ENCODE data around the gene RAB44.
"Not testable (repeated sequence)": the region's sequence is repeated elsewhere in the genome, so short reads cannot be mapped to it uniquely, and the experiment has no call there.

RAB44 gene

DNA sequence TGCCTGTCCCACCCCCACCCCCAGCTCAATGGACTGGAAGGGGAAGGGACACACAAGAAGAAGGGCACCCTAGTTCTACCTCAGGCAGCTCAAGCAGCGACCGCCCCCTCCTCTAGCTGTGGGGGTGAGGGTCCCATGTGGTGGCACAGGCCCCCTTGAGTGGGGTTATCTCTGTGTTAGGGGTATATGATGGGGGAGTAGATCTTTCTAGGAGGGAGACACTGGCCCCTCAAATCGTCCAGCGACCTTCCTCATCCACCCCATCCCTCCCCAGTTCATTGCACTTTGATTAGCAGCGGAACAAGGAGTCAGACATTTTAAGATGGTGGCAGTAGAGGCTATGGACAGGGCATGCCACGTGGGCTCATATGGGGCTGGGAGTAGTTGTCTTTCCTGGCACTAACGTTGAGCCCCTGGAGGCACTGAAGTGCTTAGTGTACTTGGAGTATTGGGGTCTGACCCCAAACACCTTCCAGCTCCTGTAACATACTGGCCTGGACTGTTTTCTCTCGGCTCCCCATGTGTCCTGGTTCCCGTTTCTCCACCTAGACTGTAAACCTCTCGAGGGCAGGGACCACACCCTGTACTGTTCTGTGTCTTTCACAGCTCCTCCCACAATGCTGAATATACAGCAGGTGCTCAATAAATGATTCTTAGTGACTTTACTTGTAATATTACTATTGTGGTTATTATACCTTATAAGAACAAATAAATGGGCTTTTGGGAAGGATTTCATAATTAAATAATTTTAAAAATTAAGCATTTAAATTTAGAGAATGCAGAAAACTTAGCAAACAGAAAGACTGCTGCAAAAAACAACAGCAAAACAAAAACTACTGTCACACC lies 10.7 kb upstream of the RAB44 start:
- no peak for DNase-seq

DNA sequence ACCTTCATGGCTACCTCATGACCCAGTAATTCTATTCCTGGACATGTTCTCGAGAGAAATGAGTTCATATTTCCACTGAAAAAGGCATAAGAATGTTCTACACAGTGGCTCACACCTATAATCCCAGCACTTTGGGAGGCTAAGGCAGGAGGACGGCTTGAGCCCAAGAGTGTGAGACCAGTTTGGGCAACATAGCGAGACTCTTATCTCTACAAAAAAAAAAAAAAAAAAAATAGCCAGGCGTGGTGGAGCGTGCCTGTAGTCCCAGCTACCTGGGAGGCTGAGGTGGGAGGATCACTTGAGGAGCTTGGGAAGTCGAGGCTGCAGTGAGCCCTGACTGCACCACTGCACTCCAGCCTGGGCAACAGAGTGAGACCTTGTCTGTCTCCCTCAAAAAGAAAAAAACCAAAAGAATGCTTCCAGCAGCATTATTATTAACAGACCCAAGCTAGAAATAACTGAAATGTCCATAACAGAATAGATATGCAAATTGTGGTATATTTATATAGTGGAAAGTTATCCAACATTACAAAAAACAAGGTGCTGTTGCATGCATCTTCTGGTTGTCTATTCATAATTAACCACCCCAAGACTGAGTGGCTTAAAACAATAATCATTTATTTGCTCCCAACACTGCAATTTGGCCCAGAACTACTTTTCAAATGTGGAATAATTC lies 9.4 kb upstream of the RAB44 start:
- DNase-seq = no peak

DNA sequence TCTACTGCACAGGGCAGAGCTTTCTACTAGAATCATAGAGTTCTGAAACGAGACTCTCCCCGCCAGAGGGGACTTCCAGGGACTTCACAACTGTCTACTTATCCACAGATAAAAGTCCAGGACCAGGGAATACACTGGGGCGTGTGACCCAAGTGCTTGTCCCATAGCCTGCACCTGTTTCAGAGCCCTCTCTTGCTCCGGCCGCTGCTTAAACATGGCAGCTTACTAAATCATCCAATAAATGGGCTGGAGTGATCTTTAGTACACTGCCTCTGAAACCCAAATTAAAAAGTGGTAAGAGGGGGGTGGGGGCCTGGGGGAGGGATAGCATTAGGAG lies 8.9 kb upstream of the RAB44 start:
- DNase-seq = no peak

GRCh38 chr6:36691011-36691410 lies 6.6 kb upstream of the RAB44 start:
- no peak for DNase-seq

GRCh38 chr6:36691612-36692011 lies 6.0 kb upstream of the RAB44 start:
- no peak for DNase-seq

DNA sequence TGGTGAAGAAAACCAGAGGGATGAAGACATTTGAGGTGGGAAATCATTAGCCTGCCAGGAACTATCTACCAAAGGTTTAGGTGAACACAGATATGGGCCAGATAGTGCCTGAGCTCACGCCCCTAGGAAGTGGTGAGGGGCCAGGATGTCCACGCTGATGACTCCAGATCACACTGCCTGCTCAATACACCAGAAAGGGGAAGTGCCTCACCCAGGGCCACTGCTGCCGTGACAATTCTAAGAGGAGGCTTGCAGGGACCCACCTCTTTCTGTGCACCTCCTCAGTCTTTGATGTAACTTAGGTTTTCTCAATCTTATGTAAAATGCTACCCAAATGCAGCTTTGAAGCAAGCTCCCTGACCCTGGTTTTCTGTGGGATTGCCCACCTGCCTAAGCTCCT lies 5.4 kb upstream of the RAB44 start:
- DNase-seq = no peak

GRCh38 chr6:36692861-36693702 lies 4.5 kb upstream of the RAB44 start:
- DNase-seq = no peak

DNA sequence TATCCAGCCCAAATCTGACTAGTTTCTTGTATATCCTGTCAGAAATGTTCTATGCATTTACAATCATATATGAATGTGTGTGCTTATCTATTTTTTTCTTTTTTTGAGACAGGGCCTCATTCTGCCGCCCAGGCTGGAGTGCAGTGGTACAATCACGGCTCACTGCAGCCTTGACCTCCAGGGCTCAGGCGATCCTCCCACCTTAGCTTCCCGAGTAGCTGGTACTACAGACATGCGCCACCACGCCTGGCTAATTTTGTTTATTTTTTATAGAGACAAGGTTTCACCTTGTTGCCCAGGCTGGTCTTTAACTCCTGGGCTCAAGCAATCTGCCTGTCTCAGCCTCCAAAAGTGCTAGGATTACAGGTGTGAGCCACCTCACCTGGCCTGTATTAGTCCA lies 3.0 kb upstream of the RAB44 start:
- DNase-seq = no peak

DNA sequence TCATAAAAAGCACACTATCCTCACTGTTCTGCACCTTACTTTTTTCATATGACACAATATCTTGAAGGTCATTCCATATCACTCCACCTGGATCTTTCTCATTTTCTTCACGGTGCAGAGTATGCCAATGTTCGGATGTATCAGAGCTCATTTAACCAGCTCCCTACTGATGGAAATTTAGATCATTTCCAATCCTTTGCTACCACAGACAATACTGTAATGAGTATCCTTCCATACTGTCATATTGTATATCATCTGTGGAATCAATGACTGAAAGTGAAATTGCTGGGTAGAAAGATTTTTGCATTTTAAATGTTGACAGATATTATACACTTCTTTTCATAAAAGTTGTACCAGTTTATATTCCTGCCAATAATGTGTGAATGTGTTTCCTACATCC lies 2.2 kb upstream of the RAB44 start:
- DNase-seq = no peak

GRCh38 chr6:36698196-36698595 lies 570 bp downstream of the RAB44 start:
- no peak for DNase-seq

GRCh38 chr6:36698871-36699271 lies 1.2 kb downstream of the RAB44 start:
- DNase-seq = no peak

- no peak for DNase-seq
Observed at GRCh38 chr6:36699348-36699747, 1.7 kb downstream of the RAB44 start.

DNA sequence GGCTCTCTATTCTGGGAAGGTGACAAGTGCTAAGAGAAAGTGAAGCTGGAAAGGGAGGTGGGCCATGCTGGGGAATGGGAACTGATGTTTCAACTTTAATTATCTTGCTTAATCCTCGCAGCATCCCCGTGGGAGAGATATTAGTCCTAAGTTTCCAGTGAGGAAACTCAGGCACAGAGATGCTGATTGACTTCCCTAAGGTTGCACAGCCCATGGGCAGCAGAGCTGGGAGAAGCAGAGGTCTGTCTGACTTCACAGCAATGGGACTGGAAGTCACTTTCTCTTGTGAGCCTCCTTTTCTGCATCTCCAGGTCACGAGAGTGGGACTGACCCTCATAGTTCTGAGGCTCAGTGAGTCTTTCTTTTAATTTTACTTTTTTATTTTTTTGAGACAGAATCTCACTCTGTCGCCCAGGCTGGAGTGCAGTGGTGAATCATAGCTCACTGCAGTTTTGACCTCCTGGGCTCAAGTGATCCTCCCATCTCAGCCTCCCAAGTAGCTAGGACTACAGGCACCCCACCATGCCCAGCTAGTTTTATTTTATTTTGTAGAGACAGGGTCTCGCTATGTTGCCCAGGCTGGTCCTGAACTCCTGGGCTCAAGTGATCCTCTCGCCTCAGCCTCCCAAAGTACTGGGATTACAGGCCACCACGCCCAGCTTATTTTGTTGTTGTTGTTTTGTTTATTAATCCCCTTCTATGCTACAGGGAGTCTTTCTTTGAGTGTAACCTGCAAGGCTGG lies 2.6 kb downstream of the RAB44 start:
- no peak for DNase-seq

GRCh38 chr6:36700831-36701230 lies 3.2 kb downstream of the RAB44 start:
- DNase-seq = no peak

DNA sequence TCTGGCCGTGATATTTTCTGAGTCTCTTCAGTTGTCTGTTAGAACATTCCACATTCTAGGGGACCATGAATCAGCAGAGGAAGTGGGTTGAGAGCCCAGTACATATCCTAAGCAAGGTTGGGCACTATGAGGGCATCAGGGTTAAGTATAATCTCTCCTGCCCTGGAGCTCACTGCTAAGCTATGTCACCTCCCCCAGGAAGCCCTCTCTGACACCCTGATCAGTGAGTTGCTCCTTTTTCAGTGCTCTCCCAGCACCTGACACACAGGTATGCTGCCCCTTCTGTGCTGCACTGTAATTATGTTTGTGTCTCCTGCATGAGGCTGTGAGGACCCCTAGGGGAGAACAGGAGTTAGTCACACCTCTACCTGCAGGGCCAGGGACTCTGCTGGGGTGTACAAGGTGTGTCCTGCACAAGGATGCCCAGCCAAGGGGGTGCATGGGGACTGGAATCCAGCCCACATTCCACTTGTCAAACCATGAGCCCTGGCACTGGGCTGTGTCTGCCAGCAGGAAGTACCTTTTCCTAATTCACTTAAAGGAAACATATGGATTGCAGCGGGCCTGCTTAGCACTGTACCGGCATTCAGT lies 3.9 kb downstream of the RAB44 start:
- DNase-seq = no peak

DNA sequence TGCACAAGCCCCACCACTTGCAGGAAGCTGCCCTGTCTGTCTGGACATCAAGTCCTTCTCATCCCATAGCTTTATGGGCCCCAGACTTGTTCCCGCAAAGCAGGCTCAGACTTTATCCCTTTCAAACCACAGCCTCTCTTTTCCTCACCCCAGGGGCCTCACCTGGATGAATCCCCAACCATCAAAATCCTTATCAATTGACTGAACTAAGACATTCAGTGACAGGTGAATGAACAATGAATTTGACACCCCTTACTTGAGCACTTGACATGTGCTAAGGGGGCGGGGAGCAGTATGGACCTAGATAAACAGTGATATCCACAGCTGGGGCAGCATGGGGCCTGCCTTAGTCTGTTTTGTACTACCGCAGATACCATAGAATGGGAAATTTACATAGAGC lies 5.0 kb downstream of the RAB44 start:
- no peak for DNase-seq

DNA sequence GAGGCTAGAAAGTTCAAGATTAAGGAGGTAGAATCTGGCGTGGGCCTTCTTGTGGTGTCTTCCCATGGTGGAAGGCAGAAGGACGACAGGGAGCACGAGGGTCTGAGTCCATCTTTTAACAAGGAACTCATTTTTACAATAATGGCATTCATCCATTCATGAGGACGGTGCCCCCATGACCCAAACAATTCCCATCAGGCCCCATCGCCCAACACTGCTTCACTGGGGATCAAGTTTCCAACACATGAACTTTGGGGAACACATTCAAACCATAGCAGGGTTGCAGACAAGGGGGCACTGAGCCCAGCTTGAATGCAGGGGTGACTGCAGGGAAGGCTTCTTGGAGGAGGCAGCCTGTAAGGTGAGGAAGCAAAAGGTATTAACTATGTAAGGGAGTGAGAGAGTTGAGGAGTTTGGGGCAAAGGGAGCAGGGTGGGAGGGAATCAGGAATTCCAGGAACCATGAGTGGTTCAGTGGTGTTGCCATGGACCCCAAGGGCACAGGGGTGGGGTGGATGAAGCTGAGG lies 5.5 kb downstream of the RAB44 start:
- no peak for DNase-seq

DNA sequence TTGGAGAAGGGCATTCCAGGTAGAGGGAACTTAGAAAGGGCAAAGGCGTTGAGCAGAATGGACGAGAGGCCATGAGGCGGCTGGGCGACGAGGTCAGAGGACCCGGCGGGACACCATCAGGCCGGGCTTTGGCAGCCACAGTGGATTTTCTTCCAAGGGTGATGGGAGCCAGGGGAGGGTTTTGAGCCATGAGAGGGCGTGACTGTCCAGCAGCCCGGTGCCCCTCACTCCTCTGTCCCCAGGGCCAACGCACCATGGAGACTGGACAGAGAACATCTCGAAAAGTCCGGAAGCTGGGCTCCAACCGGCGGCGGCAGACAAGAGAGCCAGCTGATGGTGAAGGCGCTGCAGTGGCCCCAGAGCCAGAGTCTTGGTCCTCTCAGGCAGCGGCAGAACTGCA lies 6.4 kb downstream of the RAB44 start:
- no peak for DNase-seq

DNA sequence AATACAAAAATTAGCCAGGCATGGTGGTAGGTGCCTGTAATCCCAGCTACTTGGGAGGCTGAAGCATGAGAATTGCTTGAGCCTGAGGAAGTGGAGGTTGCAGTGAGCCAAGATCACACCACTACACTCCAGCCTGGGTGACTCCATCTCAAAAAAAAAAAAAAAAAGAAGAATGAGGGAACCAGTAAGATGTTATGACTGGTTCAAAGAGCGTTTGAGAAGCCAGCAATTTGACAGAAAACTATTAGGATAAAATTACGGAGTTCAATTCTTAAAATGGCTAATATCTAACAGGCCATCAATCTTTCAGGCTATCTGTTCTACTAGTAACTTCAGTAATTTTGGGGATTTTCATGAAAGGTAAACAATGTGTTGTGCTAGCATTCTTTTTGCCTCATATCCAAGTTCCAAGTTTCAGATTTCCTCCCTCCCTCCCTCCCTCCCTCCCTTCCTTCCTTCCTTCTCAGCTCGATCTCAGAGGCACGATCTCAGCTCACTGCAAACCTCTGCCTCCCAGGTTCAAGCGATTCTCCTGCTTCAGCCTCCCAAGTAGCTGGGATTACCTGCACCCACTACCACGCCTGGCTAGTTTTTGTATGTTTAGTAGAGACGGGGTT lies 7.4 kb downstream of the RAB44 start:
- DNase-seq = not testable (repeated sequence)

DNA sequence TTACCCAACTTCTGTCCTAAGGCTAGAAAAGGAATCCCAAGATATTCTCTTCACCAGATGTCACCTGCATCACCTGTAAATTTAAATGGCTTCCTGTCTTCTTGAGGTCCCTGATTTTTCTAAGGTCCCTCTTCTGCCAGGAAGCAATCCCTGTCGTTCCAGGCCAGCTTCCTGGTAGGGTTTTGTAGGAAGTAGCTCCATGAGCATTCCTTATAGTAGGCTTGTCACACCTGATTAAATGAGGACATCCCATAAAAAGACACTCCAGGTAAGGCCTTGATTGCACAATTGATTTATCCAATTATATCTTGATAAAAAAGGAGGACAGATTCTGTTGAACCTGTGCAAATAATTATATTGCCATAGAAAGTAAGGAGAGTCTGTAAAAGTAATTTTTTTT lies 8.7 kb downstream of the RAB44 start:
- no peak for DNase-seq

DNA sequence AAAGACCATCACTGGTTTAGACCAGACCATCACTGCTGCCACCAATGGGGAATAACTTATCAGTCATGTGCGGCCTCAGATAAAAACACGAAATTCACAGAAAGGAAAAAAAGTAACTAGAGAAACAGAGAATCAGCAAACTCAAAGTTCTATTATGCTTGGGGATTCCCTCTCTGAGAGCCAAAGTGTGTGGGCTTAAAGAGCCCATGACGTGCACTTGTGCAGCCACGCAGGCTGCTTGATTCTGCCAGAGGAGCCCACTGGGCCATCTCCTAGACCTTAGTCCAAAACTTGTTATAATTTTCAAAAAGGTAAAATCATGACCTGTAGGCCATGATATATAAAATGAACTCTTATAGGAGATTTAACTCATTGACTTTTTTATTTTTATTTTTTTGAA lies 15.2 kb downstream of the RAB44 start:
- DNase-seq = no peak

- DNase-seq = no peak
Observed at GRCh38 chr6:36713846-36714245, 16.2 kb downstream of the RAB44 start.
